ENCODE data around the gene UNK. TPM values are rescaled to one million over a fixed set of nuclear protein-coding genes. Genes with fewer than 3 reads are reported as not detected.

Gene UNK
- total and polyA plus RNA-seq, 2 of the 13 experiments (the other 11 are each of a cell fraction or from before 2014, with no cell fraction given) = 31.6 to 33.0 TPM

GRCh38 chr17:75872434-75873351 is 88.1 kb downstream of the UNK start (continued):
- TF ChIP-seq FOSL2 (CRISPR knock-in tag; IDR thresholded peaks at IDR 0.05) (peak; percentile 79), MXD1 (CRISPR knock-in tag; IDR thresholded peaks at IDR 0.05) (no peak), ZMYM2 (CRISPR knock-in tag; IDR thresholded peaks at IDR 0.05) (peak; percentile 74; the same call in 1 of the 2 replicates), NONO (IDR thresholded peaks at IDR 0.05) (no peak), NONO (CRISPR knock-in tag; conservative IDR thresholded peaks at IDR 0.05) (peak; percentile 77), NCOA5 (CRISPR knock-in tag; IDR thresholded peaks at IDR 0.05) (peak; percentile 81; the same call in 1 of the 2 replicates), ZNF576 (CRISPR knock-in tag; IDR thresholded peaks at IDR 0.05) (no peak), ZFP36L2 (CRISPR knock-in tag; IDR thresholded peaks at IDR 0.05) (0 out of 2 replicates have a peak, but pooled peaks have one; percentile 26), ZNF777 (CRISPR knock-in tag; IDR thresholded peaks at IDR 0.05) (peak; percentile 67; the same call in 1 of the 2 replicates), MTERF4 (CRISPR knock-in tag; IDR thresholded peaks at IDR 0.05) (peak; percentile 96), ADNP (CRISPR knock-in tag; IDR thresholded peaks at IDR 0.05) (peak; percentile 56; the same call in 1 of the 2 replicates), E2F1 (CRISPR knock-in tag; IDR thresholded peaks at IDR 0.05) (peak; percentile 66; the same call in 1 of the 2 replicates), WIZ (CRISPR knock-in tag; IDR thresholded peaks at IDR 0.05) (peak; percentile 79; the same call in 1 of the 2 replicates), AGO2 (optimal IDR thresholded peaks at IDR 0.05; ENCODE audit: low read depth, low read length) (peak; percentile 99), ZNF136 (CRISPR knock-in tag; IDR thresholded peaks at IDR 0.05; ENCODE audit: low read depth) (0 out of 2 replicates have a peak, but pooled peaks have one; percentile 68), HDAC1 (CRISPR knock-in tag; IDR thresholded peaks at IDR 0.05) (peak; percentile 95), CEBPZ (IDR thresholded peaks at IDR 0.05; ENCODE audit: low read length) (no peak), ZNF468 (CRISPR knock-in tag; IDR thresholded peaks at IDR 0.05) (no peak), GABPA (IDR thresholded peaks at IDR 0.05; ENCODE audit: low read depth, low read length) (no peak), GABPA (CRISPR knock-in tag; IDR thresholded peaks at IDR 0.05; ENCODE audit: low read depth) (peak; percentile 54; the same call in 1 of the 2 replicates), HNF4A (CRISPR knock-in tag; IDR thresholded peaks at IDR 0.05) (peak; percentile 92), ZGPAT (CRISPR knock-in tag; IDR thresholded peaks at IDR 0.05) (peak; percentile 98)

Data from HepG2 (cell line).